ENCODE results near the gene SRP54. TPM values are rescaled to one million over a fixed set of nuclear protein-coding genes. Genes with fewer than 3 reads are reported as not detected.

The SRP54 gene
- total RNA-seq, 1 donor from 2014 or later, result 66.3 TPM

- H3K27me3 ChIP-seq (ENCODE audit: control insufficient read depth, insufficient read depth, low read length), result no peaks in the 10 kb centered on the region
- no peak for TF ChIP-seq CTCF (IDR thresholded peaks at IDR 0.05; ENCODE audit: insufficient read depth, low read length, poor library complexity, severe bottlenecking)
- no peaks in the 10 kb centered on the region for H3K36me3 ChIP-seq (ENCODE audit: control insufficient read depth, insufficient read depth, low read length)
- DNase-seq (ENCODE audit: low read depth), result no peak
- peak overlapping the region; percentile 98 for H3K4me3 ChIP-seq (ENCODE audit: low read depth, low read length)
Measured at GRCh38 chr14:34983786-34984185, 994 bp downstream of the SRP54 start.

- Histone ChIP-seq H3K27me3 (ENCODE audit: control insufficient read depth, insufficient read depth, low read length) (no peaks in the 10 kb centered on the region), H3K36me3 (ENCODE audit: control insufficient read depth, insufficient read depth, low read length) (no peaks in the 10 kb centered on the region), H3K4me3 (ENCODE audit: low read depth, low read length) (no peak overlapping the region)
- TF ChIP-seq CTCF (IDR thresholded peaks at IDR 0.05; ENCODE audit: insufficient read depth, low read length, poor library complexity, severe bottlenecking), result no peak
- DNase-seq (ENCODE audit: low read depth), result no peak
Measured at GRCh38 chr14:34985740-34986139, 2.9 kb downstream of the SRP54 start.

- no peak for DNase-seq (ENCODE audit: low read depth)
- TF ChIP-seq CTCF (IDR thresholded peaks at IDR 0.05; ENCODE audit: insufficient read depth, low read length, poor library complexity, severe bottlenecking), result no peak
- Histone ChIP-seq H3K36me3 (ENCODE audit: control insufficient read depth, insufficient read depth, low read length) (no peaks in the 10 kb centered on the region), H3K27me3 (ENCODE audit: control insufficient read depth, insufficient read depth, low read length) (no peaks in the 10 kb centered on the region), H3K4me3 (ENCODE audit: low read depth, low read length) (no peak overlapping the region)
Measured at GRCh38 chr14:34987180-34987579, 4.4 kb downstream of the SRP54 start.

GRCh38 chr14:34989762-34990161 is 7.0 kb downstream of the SRP54 start:
- no peak for TF ChIP-seq CTCF (IDR thresholded peaks at IDR 0.05; ENCODE audit: insufficient read depth, low read length, poor library complexity, severe bottlenecking)
- no peak for DNase-seq (ENCODE audit: low read depth)
- no peaks in the 10 kb centered on the region for H3K36me3 ChIP-seq (ENCODE audit: control insufficient read depth, insufficient read depth, low read length)
- no peaks in the 10 kb centered on the region for H3K27me3 ChIP-seq (ENCODE audit: control insufficient read depth, insufficient read depth, low read length)
- H3K4me3 ChIP-seq (ENCODE audit: low read depth, low read length), result no peak overlapping the region

GRCh38 chr14:34993426-34993825 is 10.6 kb downstream of the SRP54 start:
- no peak for DNase-seq (ENCODE audit: low read depth)
- H3K36me3 ChIP-seq (ENCODE audit: control insufficient read depth, insufficient read depth, low read length), result no peaks in the 10 kb centered on the region
- H3K4me3 ChIP-seq (ENCODE audit: low read depth, low read length), result no peak overlapping the region
- H3K27me3 ChIP-seq (ENCODE audit: control insufficient read depth, insufficient read depth, low read length), result no peaks in the 10 kb centered on the region
- TF ChIP-seq CTCF (IDR thresholded peaks at IDR 0.05; ENCODE audit: insufficient read depth, low read length, poor library complexity, severe bottlenecking), result no peak

GRCh38 chr14:34994668-34995067 is 11.9 kb downstream of the SRP54 start:
- H3K36me3 ChIP-seq (ENCODE audit: control insufficient read depth, insufficient read depth, low read length), result no peaks in the 10 kb centered on the region
- TF ChIP-seq CTCF (IDR thresholded peaks at IDR 0.05; ENCODE audit: insufficient read depth, low read length, poor library complexity, severe bottlenecking), result no peak
- H3K4me3 ChIP-seq (ENCODE audit: low read depth, low read length), result no peak overlapping the region
- no peaks in the 10 kb centered on the region for H3K27me3 ChIP-seq (ENCODE audit: control insufficient read depth, insufficient read depth, low read length)
- no peak for DNase-seq (ENCODE audit: low read depth)
